Right kidney (tissue), 1 donor: ENCODE measurements around the gene VMP1.

Source experiments
- DNase-seq: peaks from one replicate; pipeline ENCODE4 v3.0.0-alpha.2; 2016

The VMP1 gene

DNA sequence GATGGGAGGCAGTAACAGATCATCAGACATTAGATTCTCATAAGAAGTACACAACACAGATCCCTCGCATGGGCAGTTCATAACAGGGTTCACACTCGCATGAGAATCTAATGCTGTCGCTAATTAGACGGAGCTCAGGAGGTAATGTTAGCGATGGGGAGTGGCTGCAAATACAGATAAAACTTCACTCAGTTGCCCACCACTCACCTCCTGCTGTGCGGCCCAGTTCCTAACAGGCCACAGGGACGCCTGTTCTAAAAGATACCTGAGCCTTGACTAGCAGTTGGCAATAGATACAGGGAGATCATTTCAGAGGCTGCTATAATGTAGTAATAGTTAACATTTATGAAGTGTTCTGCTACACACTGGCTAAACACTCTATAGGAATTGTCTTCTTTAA lies 5.2 kb upstream of the VMP1 start:
- DNase-seq: no peak

DNA sequence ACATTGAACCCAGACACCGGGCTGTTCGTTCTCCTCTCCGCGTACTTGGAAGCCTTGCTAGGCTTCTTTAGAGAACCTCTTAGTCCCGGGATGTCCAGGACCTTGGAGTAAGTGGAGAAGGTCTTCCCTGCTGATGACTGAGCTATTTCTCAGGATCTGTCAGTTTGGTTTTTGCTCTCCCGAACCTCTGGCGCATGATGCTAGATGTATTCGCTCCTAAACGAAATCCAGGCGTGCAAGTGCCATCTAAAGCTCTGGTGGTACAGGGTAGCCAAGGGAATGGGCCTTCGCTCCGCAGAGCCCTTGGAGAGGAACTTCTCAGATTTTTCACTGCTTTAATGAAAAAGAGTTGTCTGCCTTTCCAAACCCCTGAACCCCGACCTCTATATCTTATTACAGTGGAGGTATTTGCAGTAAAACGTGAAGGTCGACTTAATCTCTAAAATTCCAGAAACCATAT lies 547 bp downstream of the VMP1 start:
- DNase-seq: no peak

DNA sequence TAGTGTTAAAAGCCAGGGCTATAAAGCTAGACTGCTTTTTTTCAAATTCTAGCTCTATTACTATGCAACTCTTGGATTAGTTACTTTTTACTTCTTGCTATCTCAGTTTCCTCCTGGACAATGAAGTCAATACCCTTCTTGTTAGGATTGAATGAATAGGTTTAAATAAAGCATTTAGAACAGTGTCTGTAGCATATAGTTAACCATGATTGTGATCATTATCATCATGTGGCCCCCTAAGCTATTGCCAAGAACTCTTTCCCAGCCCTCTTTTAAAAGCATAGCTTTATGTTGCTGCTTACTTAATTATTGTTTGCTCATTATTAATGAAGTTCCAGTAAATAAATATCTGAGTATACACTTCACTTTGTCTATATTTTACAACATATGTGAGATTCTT lies 4.5 kb downstream of the VMP1 start:
- no peak for DNase-seq

DNA sequence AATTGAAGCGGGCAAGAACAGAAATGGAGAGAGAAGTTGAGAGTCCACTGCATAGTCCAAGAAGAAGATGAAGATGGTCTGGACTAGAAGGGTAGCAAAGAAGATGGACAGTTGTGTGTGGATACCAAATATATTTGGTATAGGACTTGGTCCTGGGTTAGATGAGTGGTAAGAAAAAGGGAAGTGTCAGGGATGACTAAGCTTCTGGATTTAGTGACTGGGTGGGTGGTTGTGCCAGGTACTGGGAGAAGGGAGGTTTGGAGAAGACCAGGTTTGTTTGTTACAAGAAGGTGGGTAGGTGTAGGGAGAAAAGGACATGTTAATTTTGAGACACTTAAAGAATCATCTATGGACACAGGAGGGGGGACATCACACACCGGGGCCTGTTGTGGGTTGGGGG lies 5.4 kb downstream of the VMP1 start:
- DNase-seq: no peak

DNA sequence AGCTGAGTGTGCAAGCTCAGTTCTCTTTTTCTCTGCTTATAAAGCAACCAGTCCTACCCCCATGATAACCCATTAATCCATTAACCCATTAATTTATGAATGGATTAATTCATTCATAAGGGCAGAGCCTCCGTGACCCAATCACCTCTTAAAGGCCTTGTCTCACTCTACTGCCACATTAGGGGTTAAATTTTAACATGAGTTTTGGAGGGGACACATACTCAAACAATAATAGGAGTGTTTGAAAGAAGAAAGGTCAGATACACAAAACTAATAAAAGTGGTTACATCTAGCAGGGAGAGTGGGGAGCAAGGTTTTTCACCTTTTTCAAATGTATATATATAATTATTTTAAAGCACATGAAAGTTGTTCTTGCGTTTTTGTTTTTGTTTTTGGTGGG lies 6.8 kb downstream of the VMP1 start:
- DNase-seq: no peak

DNA sequence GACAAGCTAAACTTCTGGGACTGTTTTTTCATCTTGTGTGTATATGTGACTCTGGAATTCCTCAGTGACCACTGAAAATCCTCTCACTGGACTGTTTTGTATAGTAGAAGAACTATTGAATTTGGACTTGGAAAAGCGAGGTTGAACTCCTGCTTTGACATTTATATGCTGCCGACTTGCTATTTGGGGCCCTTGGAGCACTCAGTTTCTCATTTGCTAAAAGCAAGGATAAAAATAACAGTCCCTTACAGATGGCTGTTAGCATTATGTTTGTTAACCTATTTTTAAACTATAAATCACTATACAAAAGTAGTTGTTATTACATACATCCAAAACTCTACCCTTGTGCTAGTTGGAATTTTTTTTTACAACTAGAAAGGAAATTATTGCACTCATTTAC lies 9.0 kb downstream of the VMP1 start:
- no peak for DNase-seq

DNA sequence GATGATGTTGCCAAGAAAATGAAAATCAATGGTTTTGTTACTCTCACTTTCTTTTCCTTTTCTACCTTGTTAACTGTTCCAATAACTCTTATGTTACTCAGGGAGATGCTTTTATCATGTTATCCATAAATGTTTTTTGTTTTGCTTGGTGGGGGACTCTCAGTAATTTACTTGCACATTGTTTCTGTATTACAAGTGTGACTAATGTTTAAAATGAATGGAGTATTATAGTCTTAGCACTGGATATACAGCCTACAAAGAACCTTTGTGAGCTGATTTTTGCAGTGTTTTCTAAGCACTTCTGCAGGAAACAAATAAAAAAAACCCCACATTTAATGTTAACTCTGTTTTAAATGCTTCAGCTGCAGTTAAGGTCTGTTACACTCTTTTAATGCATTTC lies 12.1 kb downstream of the VMP1 start:
- DNase-seq: no peak

DNA sequence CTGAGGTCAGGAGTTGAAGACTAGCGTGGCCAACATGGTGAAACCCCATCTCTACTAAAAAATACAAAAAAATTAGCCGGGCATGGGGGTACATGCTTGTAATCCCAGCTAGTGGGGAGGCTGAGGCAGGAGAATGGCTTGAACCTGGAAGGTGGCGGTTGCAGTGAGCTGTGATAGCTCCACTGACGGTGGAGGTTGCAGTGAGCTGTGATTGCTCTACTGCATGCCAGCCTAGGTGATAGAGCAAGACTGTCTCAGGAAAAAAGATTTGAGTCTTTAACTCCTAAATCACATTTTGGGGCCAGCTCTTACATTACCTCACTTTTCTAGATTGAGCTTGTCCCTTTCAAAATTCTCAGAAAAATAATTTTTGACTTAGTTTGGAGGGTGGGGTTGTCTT lies 15.2 kb downstream of the VMP1 start:
- no peak for DNase-seq

DNA sequence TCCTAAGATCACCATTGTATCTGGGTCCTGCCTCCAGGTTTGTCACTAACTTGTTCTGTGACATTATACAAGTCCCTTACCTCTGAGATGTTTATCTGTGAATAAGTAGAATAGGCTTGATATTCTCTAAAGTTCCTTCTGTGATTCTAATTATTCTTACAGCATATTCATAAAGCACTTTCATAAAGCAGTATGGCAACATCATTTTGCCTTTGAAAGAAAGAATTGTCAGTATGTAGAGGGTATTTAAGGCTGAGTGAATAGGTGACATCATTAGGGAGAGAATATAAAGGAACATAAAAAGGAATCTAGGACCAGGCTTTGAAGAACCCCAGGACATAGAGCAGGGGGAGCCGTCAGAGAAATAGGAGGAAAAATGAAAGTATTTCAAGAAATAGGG lies 15.6 kb downstream of the VMP1 start:
- DNase-seq: no peak

DNA sequence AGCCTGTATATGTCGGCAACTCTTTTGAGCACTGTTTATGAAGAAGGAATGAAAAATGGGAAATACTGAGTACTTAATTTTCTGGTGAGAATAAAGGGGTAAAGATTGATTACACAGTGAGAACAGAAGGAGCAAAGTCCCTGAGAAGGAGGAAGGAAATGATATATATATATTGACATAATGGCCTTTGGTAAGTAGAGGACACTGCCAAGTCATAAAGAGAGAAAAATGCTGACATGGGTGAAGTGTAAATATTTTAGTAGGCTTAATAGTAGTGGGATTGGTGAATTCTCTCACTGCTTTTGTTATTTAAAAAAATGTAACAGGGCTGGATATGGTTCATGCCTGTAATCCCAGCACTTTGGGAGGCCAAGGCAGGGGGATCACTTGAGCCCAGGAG lies 16.2 kb downstream of the VMP1 start:
- no peak for DNase-seq

DNA sequence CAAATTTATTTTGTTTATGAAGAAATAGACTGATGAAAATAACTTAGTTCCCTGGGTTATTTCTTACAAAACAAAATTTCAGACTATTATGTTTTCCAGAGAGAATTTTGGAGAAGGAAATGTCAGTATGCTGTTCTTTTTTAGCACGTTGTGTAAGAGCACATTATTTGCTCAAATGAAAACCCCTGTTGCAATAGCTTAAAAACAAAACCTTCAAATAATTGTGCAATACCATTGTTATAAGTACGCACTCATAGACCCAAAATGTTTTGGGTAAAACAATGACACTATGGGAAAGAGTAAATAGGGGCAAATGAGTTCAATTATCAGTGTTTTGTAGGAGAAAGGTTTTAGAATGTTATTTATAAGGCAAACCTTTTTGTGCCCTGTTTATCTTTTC lies 18.2 kb downstream of the VMP1 start:
- DNase-seq: no peak

DNA sequence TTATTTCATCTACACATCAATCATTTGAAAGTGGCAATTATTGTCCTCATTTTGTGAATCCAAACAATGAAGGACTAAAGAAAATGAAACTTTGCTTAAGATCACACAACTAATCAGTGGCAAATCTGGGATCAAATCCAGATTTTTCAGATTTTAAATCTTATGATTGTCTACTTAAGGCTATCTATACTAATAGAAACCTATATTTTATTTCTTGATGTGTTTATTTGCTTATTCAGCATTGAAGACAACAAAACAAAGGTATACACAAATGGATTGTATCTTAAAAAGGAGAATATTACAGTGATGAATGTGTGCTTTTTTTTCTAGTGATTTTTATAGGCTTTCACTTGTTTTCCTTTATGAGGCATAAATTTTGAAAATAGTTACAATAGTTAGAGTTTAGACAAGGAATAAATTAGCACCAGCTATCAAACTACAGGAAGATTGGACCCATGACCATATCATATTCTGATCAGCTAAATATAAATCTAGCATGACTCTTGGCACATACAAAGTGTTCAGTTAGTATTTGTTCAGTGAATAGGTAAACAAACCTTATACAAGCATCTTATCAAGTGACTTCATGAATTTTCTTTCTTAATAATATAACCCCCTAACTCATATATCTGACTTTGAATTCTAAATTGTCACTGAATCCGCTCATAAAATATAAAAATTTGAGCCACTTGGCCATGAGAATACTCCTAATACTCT lies 20.5 kb downstream of the VMP1 start:
- no peak for DNase-seq

DNA sequence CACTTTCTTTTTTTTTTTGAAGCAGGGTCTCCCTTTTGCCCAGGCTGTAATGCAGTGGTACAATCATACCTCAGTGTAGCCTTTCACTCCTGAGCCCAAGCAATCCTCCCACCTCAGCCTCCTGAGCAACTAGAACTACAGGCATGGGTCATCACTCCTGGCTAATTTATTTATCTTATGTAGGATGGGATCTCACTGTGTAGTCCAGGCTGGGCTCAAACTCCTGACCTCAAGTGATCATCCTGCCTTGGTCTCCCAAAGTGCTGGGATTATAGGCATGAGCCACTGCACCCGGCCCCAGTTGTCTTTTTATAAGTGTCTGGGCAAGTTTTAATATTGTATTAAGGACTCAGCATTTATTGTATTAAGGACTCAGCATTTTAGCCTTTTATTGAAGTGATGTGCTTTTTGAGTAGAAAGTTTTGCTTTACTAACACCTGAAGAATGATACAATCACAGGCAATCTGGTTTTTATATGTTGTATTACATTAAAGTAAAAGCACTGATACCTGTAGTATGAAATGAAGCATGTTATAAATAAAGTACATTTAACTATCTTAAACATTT lies 22.9 kb downstream of the VMP1 start:
- no peak for DNase-seq

DNA sequence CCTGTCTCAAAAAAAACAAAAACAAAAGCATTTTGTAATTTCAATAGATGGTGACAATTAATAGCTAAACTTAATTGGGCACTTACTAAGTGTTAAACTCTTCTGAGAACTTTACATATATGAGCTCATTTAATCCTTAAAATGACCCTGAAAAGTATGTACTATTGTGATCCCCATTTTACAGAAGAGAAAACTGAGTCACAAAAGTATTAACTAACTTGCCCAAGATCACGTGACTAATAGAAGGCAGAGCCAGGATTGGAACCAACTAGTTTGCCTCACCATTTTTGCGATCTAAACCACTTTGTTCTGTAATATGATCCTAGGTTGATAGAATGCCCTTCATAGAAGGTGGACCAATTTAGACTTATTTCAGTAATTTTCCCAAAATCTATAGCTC lies 26.2 kb downstream of the VMP1 start:
- DNase-seq: no peak

DNA sequence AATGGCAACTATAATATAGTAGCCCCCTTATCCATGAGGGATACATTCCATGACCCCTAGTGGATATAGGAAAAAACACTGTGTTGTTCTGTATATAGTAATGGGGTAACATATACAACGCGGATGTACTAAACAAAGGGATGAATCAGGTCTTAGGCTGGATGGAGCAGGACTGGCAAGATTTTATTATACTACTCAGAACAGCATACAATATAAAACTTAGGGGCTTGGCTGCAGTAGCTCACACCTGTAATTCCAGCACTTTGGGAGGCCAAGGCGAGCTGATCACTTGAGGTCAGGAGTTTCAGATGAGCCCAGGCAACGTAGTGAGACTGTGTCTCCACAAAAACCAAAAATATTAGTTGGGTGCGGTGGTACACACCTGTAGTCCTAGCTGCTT lies 26.8 kb downstream of the VMP1 start:
- no peak for DNase-seq

DNA sequence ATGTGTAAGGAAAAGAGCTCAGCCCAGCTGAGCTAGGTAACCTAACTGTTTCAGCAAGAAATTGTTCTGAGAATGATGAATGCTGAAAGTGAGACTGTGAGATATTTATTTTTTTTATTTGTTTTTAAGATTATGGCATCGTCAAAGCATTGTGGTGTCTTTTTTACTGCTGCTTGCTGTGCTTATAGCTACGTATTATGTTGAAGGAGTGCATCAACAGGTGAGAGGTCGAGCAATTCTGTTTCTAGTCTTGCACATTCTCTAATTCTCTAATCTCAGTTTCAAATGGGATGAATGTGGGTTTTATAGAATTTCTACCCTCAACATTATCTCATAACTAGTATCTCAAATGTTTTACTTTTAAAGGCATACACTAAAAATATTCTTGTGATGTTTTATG lies 29.9 kb downstream of the VMP1 start:
- DNase-seq: no peak

DNA sequence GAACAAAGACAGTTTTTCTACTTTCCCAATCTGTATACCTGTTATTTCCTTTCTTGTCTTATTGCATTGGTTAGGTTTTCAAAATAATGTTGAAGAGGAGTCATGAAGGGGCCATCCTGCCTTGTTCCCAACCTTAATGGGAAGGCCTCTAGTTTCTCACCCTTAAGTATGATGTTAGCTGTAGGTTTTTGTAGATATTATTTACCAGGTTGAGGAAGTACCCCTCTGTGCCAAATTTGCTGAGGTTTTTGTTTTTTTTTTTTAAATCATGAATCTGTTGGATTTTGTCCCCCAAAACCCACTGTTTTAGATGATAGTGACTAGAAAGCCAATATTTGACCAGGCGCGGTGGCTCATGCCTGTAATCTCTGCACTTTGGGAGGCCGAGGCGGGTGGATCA lies 36.4 kb downstream of the VMP1 start:
- no peak for DNase-seq

DNA sequence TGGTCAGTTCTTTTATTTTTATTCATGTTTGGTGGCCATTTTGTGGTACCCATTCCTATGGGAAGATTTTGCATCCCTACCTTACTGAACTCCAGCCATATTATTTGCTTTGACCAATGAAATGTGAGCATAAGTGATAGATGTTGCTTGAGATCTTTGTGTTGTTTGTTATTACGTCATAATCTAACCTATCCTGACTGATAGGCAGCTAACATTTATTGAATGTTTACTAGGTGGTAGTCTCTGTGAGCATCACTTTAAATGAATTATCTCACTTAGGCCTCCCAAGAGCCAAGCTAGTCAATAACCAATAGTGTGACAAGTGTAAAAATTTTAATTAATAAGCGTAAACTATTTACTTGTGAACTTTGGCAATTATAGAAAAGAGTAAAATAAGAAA lies 37.6 kb downstream of the VMP1 start:
- no peak for DNase-seq

DNA sequence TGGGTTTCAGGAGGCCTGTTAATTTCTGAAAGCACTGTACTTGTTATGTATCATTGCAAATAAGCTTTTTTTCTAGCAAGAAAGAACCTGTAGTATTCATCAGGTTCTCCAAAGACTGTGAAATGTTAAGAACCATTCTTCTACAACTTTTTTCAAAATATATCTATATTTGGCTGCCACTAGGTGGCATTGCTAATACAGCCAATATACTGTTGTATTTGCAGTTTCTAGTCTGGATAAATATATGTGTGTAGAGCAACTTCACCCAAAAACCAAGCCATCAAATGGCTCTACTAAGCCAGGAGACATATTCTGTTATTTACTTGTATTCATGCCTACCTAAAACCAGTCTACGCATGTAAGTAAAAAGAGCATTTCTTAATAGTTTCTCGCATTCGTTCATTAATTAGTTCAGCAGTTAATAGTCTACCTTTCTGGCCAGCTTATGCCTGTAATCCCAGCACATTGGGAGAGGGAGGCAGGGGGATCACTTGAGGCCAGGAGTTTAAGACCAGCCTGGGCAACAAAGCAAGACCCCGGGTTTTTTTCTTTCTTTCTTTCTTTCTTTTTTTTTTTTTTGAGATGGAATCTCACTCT lies 39.5 kb downstream of the VMP1 start:
- DNase-seq: no peak

DNA sequence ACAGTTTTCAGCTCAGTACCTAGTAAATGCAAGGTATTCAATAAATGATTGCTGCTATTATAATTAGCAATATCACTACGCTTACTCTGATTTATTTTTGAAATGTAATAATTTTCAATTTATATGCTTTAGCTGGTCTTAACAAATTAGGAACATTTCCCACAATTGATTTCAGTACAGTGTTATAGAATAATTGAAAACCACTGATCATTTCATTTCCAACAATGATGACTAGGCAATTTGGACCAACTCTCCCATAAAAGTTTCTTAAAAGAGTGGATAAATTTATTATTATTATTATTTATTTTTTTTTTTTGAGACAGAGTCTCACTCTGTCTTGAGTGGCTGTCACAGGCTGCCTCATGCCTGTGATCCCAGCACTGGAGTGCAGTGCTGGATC lies 41.1 kb downstream of the VMP1 start:
- no peak for DNase-seq

DNA sequence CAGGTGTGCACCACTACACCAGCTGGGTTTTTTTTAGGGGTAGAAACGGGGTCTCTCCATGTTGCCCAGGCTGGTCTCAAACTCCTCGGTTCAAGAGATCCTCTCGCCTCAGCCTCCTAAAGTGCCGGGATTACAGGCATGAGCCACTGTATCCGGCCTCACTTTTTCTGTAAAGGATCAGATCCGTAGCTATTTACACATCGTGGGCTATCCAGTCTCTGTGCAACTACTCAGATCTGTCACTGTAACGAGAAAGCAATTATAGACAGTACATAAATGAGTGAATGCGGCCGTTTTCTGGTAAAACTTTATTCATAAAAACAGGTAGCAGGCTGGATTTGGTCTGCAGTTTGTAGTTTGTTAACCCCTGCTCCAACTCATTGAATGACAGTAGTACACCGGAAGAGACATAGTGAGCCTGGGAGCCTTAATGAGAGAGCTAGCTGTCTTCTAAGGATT lies 44.5 kb downstream of the VMP1 start:
- DNase-seq: no peak

DNA sequence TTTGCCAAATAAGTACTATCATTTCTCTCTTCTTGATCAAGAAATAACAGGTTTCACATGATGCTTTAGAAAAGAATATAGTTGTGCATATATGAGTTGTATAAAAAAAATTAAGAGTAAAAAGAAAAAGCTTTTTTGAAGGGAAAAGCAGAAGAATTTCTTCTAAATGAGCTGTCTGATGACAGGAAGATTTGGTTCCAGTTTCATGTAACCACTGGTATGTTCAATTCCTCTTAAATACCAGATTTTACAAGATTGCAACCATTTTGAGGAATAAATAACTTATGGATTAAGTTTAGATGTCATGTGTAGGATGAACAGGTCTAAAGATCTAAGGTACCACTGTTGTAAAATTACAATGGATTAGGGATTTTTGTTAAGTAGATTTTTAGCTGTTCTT lies 45.0 kb downstream of the VMP1 start:
- DNase-seq: no peak

DNA sequence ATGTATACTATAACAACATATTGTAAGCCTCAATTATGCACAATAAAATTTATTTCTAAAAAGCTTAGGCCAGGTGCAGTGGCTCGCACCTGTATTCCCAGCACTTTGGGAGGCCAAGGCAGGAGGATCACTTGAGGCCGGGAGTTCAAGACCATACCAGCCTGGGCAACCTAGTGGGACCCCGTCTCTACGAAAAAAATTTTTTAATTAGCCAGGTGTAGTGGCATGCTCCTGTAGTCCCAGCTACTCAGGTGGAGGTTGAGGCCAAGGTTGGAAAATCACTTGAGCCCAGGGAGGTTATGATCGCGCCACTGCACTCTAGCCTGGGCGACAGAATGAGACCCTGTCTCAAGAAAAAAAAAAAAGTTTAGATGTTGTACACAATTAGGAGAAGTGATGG lies 45.5 kb downstream of the VMP1 start:
- DNase-seq: no peak
